Naive thymus-derived CD8-positive, alpha-beta T cell (primary cell): Measurements from ENCODE around the gene HYAL2. TPM values are rescaled to one million over a fixed set of nuclear protein-coding genes. Genes with fewer than 3 reads are reported as not detected.

ENCODE experiments used
- ATAC-seq, 2 donors: fragments of 150-1000 bp; cut with Tn5 transposase in 1 of 2; sonication (Bioruptor Pico), chemical (Tn5 transposase) in 1 of 2; 1 replicate in 1 of 2; 2 replicates in 1 of 2; pipeline ENCODE4 v1.10.0; 2021; ENCODE audit warnings: mild to moderate bottlenecking in 2 of 2, moderate library complexity in 2 of 2
- POLR2A ChIA-PET: fragments of 350-600 bp; sonication (Branson Sonifier 250); formaldehyde crosslinking; loops from one replicate; lab custom pipeline; 2021; ENCODE audit warnings: antibody characterized with exemption; lab: Charles Lee
- DNase-seq, 10 donors: peaks; one replicate each; pipeline versions ENCODE4 v3.0.0 to v3.0.0-alpha.2; 2020 to 2022
- H3K27ac Mint-ChIP-seq, 10 donors: one replicate each; pipeline ENCODE4 v1.8.0; 2020 to 2022; ENCODE audit warnings: mild to moderate bottlenecking in 10 of 10, mixed read lengths in 10 of 10, moderate library complexity in 4 of 10, inconsistent platforms in 1 of 10
- H3K27me3 Mint-ChIP-seq, 5 donors: one replicate each; pipeline ENCODE4 v1.8.0; 2021 to 2022; ENCODE audit warnings: mixed read lengths in 5 of 5
- H3K36me3 Mint-ChIP-seq, 3 donors: one replicate each; pipeline ENCODE4 v1.8.0; 2020 to 2022; ENCODE audit warnings: mixed read lengths in 3 of 3, mild to moderate bottlenecking in 2 of 3, inconsistent platforms in 1 of 3
- H3K4me1 Mint-ChIP-seq, 4 donors: one replicate each; pipeline ENCODE4 v1.8.0; 2021 to 2022; ENCODE audit warnings: mixed read lengths in 4 of 4
- H3K4me3 Mint-ChIP-seq, 10 donors: one replicate each; pipeline ENCODE4 v1.8.0; 2020 to 2022; ENCODE audit warnings: mild to moderate bottlenecking in 10 of 10, mixed read lengths in 10 of 10, moderate library complexity in 6 of 10, inconsistent platforms in 1 of 10
- H3K9me3 Mint-ChIP-seq, 9 donors: one replicate each; pipeline ENCODE4 v1.8.0; 2020 to 2022; ENCODE audit warnings: mixed read lengths in 9 of 9, mild to moderate bottlenecking in 3 of 9, inconsistent platforms in 1 of 9, moderate library complexity in 1 of 9
- polyA plus RNA-seq, 3 donors: library from polyadenylated mRNA; unstranded; fragments of 300-500 nt; fragmentation: Illumina TruSeq; gene quantifications; one replicate each; pipeline ENCODE4 v1.2.3, GENCODE V29; 2021
- total RNA-seq, 8 experiments: library from RNA in 2 of 8; stranded (reverse) in 2 of 8; gene quantifications; one replicate each; pipeline ENCODE4 v1.2.3 and lab custom pipeline; 2021 to 2026

The HYAL2 gene
- total and polyA plus RNA-seq, 5 experiments from 2014 or later = 1.8 to 6.1 (median 2.5) TPM

GRCh38 chr3:50302095-50303012, 20.2 kb downstream of the HYAL2 start:
- Mint-ChIP-seq H3K27me3 (no peaks in the 10 kb centered on the region), H3K4me1 (peaks cover 15 to 41% (median 35%) of the 10 kb centered on the region in 4 donors), H3K36me3 (peaks cover 0 to 2% (median 0%) of the 10 kb centered on the region in 3 donors), H3K4me3 (peak overlapping the region in 2 of 10 donors; percentile 10 to 28), H3K9me3 (no peaks in the 10 kb centered on the region), H3K27ac (peak overlapping the region in 9 of 10 donors; percentile 27 to 80 (median 43))
- POLR2A ChIA-PET = interaction anchor here (1.5 to 2.3 kb wide), 3 partner anchors 10 to 48 kb away, joined by 3 to 7 read pairs (median 6); partner anchors contain the start of genes CYB561D2, IFRD2 and NPRL2
- ATAC-seq (no peak), DNase-seq (no peak)

GRCh38 chr3:50300681-50301254, 21.8 kb downstream of the HYAL2 start:
- Mint-ChIP-seq H3K36me3 (peaks cover 0 to 6% (median 0%) of the 10 kb centered on the region in 3 donors), H3K4me1 (peaks cover 18 to 45% (median 35%) of the 10 kb centered on the region in 4 donors), H3K4me3 (peak overlapping the region in 9 of 10 donors; percentile 58 to 99 (median 96)), H3K27ac (peak overlapping the region in 9 of 10 donors; percentile 95 to 100 (median 99)), H3K9me3 (no peaks in the 10 kb centered on the region), H3K27me3 (no peaks in the 10 kb centered on the region)
- no peak for DNase-seq
- ATAC-seq = no peak
- POLR2A ChIA-PET = interaction anchor here (0.6 to 3.1 kb wide), 6 partner anchors 15 to 50 kb away, joined by 3 to 44 read pairs (median 6); partner anchors contain the start of genes CYB561D2 and NPRL2

- DNase-seq = no peak
- H3K27ac Mint-ChIP-seq = peak overlapping the region; percentile 95 to 100 (median 99)
These were observed 22.4 kb downstream of the HYAL2 start for GRCh38 chr3:50299929-50300680.

GRCh38 chr3:50299638-50299928, 23.0 kb downstream of the HYAL2 start:
- POLR2A ChIA-PET = interaction anchor here (0.6 to 3.1 kb wide), 23 partner anchors 9 to 359 kb away, joined by 3 to 44 read pairs (median 8); partner anchors contain the start of genes CYB561D2, HEMK1, NPRL2 and RASSF1
- Mint-ChIP-seq H3K4me1 (peaks cover 19 to 41% (median 34%) of the 10 kb centered on the region in 4 donors), H3K9me3 (no peaks in the 10 kb centered on the region), H3K4me3 (peak overlapping the region; percentile 95 to 99 (median 97)), H3K36me3 (peaks cover 0 to 6% (median 0%) of the 10 kb centered on the region in 3 donors), H3K27me3 (no peaks in the 10 kb centered on the region), H3K27ac (peak overlapping the region; percentile 95 to 100 (median 99))
- ATAC-seq (no peak), DNase-seq (no peak)

More at GRCh38 chr3:50299929-50300680, 22.4 kb downstream of the HYAL2 start:
- no peaks in the 10 kb centered on the region for H3K9me3 Mint-ChIP-seq
- POLR2A ChIA-PET = interaction anchor here (0.6 to 3.1 kb wide), 21 partner anchors 9 to 360 kb away, joined by 3 to 44 read pairs (median 8); partner anchors contain the start of genes CYB561D2, NPRL2, RASSF1 and RBM6
- H3K4me1 Mint-ChIP-seq = peaks cover 19 to 45% (median 35%) of the 10 kb centered on the region in 4 donors
- ATAC-seq = no peak
- no peaks in the 10 kb centered on the region for H3K27me3 Mint-ChIP-seq
- peak overlapping the region; percentile 95 to 99 (median 97) for H3K4me3 Mint-ChIP-seq
- H3K36me3 Mint-ChIP-seq = peaks cover 0 to 6% (median 0%) of the 10 kb centered on the region in 3 donors

GRCh38 chr3:50298836-50299637, 23.5 kb downstream of the HYAL2 start, which contains the start of the genes HYAL3 and NAA80:
Gene HYAL3, minus strand, starts transcription at chr3:50299405. Its CDS starts 3,803 bp downstream, at chr3:50295602.
Gene NAA80, minus strand, starts transcription at chr3:50299405. Its CDS starts 1,942 bp downstream, at chr3:50297463.
- peaks cover 19 to 41% (median 34%) of the 10 kb centered on the region in 4 donors for H3K4me1 Mint-ChIP-seq
- peak within 1 kb of the TSS; percentile 95 to 100 (median 99) for H3K27ac Mint-ChIP-seq
- ATAC-seq = peak; percentile 85 to 86
- POLR2A ChIA-PET = interaction anchor here (0.5 to 3.1 kb wide), 28 partner anchors 8 to 359 kb away, joined by 3 to 44 read pairs (median 5); partner anchors contain the start of genes CYB561D2, GNAI2, HEMK1 and NPRL2
- no peaks in the 10 kb centered on the region for H3K9me3 Mint-ChIP-seq
- peak within 1 kb of the TSS; percentile 95 to 99 (median 97) for H3K4me3 Mint-ChIP-seq
- DNase-seq = peak; percentile 95 to 100 (median 99)
- H3K27me3 Mint-ChIP-seq = no peaks in the 10 kb centered on the region
- H3K36me3 Mint-ChIP-seq = peaks cover 0 to 6% (median 0%) of the 10 kb centered on the region in 3 donors

GRCh38 chr3:50297896-50298725, 24.4 kb downstream of the HYAL2 start:
- peaks cover 19 to 44% (median 35%) of the 10 kb centered on the region in 4 donors for H3K4me1 Mint-ChIP-seq
- H3K27me3 Mint-ChIP-seq = no peaks in the 10 kb centered on the region
- peaks cover 0 to 6% (median 0%) of the 10 kb centered on the region in 3 donors for H3K36me3 Mint-ChIP-seq
- DNase-seq (peak in 1 of 10 donors; percentile 17), ATAC-seq (no peak)
- no peaks in the 10 kb centered on the region for H3K9me3 Mint-ChIP-seq
- peak overlapping the region in 9 of 10 donors; percentile 75 to 100 (median 99) for H3K27ac Mint-ChIP-seq
- H3K4me3 Mint-ChIP-seq = peak overlapping the region; percentile 95 to 99 (median 97)
- POLR2A ChIA-PET = interaction anchor here (0.6 to 3.1 kb wide), 21 partner anchors 9 to 484 kb away, joined by 3 to 44 read pairs (median 9); partner anchors contain the start of genes CYB561D2, GNAI2, HEMK1 and NPRL2

- peak overlapping the region in 4 of 10 donors; percentile 95 to 98 (median 96) for H3K4me3 Mint-ChIP-seq
- H3K27ac Mint-ChIP-seq = peak overlapping the region in 6 of 10 donors; percentile 68 to 100 (median 98)
- H3K36me3 Mint-ChIP-seq = peaks cover 0 to 6% (median 0%) of the 10 kb centered on the region in 3 donors
- no peak for DNase-seq
- H3K27me3 Mint-ChIP-seq = no peaks in the 10 kb centered on the region
- POLR2A ChIA-PET = interaction anchor here (0.7 to 2.9 kb wide), 7 partner anchors 8 to 53 kb away, joined by 3 to 19 read pairs (median 9); partner anchors contain the start of genes CYB561D2 and NPRL2
- H3K4me1 Mint-ChIP-seq = peaks cover 25 to 47% (median 42%) of the 10 kb centered on the region in 4 donors
- ATAC-seq = no peak
- no peaks in the 10 kb centered on the region for H3K9me3 Mint-ChIP-seq
These were observed 25.2 kb downstream of the HYAL2 start for GRCh38 chr3:50297384-50297775.

- H3K27ac Mint-ChIP-seq = peak overlapping the region in 6 of 10 donors; percentile 56 to 99 (median 78)
- POLR2A ChIA-PET = interaction anchor here (0.7 kb wide), 2 partner anchors 40 to 53 kb away, joined by 3 to 4 read pairs; partner anchors contain the start of gene NPRL2
- no peaks in the 10 kb centered on the region for H3K9me3 Mint-ChIP-seq
- DNase-seq = no peak
- H3K4me3 Mint-ChIP-seq = peak overlapping the region in 5 of 10 donors; percentile 33 to 68 (median 42)
- peaks cover 25 to 46% (median 44%) of the 10 kb centered on the region in 4 donors for H3K4me1 Mint-ChIP-seq
- peaks cover 0 to 6% (median 0%) of the 10 kb centered on the region in 3 donors for H3K36me3 Mint-ChIP-seq
- ATAC-seq = no peak
- no peaks in the 10 kb centered on the region for H3K27me3 Mint-ChIP-seq
These were observed 25.7 kb downstream of the HYAL2 start for GRCh38 chr3:50296721-50297383.

GRCh38 chr3:50295553-50296431, 26.8 kb downstream of the HYAL2 start:
- POLR2A ChIA-PET = interaction anchor here (0.9 to 1.2 kb wide), 2 partner anchors 26 to 55 kb away, joined by 4 to 5 read pairs; partner anchors contain the start of genes CYB561D2, HYAL2 and NPRL2
- Mint-ChIP-seq H3K9me3 (no peaks in the 10 kb centered on the region), H3K4me3 (peak overlapping the region in 1 of 10 donors; percentile 20), H3K36me3 (peaks cover 0 to 7% (median 0%) of the 10 kb centered on the region in 3 donors), H3K4me1 (peaks cover 29 to 51% (median 47%) of the 10 kb centered on the region in 4 donors), H3K27ac (peak overlapping the region in 3 of 10 donors; percentile 61 to 86 (median 74)), H3K27me3 (no peaks in the 10 kb centered on the region)
- ATAC-seq = no peak
- DNase-seq = no peak
